Mammary epithelial cell (primary cell): ENCODE measurements around the gene SLC26A6.

ENCODE experiments used
- EZH2 ChIP-seq: IDR thresholded peaks from 2 replicates; pipeline ENCODE4 v1.6.1; 2012; ENCODE audit warnings: low read length, inconsistent platforms, borderline replicate concordance
- TF ChIP-seq, protein P1 (sequence below), 2 donors: IDR thresholded peaks in 1 of 2; conservative IDR thresholded peaks in 1 of 2; 2 replicates each; pipeline ENCODE4 v1.5.1; 2011 to 2012; ENCODE audit warnings: inconsistent platforms in 2 of 2, low read length in 2 of 2, mild to moderate bottlenecking in 2 of 2, control low read depth in 1 of 2, low read depth in 1 of 2; ENCODE audit not compliant: insufficient read depth in 1 of 2; ENCODE audit errors: extremely low read depth in 1 of 2

DNA sequence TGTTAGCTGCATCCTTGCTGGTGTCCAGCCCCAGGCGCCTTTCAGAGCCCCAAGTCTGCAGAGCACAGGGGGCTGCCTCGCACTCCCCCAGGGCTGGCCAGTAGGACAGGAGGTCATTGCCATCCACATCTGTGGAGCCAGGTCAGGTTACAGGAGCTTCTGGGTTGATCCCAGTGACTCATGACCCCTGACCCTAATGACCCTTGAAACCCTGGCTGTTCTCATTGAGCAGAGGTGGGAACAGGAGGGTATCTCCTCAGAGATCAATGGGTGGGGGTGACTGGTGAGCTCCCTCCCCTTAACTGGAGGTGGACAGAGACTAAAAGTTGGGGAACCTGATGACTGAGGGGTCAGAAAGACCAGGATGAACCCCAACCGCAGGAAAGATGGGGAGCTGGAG, 6.1 kb upstream of the SLC26A6 start:
- TF ChIP-seq EZH2: no peak
- TF ChIP-seq, protein P1, sequence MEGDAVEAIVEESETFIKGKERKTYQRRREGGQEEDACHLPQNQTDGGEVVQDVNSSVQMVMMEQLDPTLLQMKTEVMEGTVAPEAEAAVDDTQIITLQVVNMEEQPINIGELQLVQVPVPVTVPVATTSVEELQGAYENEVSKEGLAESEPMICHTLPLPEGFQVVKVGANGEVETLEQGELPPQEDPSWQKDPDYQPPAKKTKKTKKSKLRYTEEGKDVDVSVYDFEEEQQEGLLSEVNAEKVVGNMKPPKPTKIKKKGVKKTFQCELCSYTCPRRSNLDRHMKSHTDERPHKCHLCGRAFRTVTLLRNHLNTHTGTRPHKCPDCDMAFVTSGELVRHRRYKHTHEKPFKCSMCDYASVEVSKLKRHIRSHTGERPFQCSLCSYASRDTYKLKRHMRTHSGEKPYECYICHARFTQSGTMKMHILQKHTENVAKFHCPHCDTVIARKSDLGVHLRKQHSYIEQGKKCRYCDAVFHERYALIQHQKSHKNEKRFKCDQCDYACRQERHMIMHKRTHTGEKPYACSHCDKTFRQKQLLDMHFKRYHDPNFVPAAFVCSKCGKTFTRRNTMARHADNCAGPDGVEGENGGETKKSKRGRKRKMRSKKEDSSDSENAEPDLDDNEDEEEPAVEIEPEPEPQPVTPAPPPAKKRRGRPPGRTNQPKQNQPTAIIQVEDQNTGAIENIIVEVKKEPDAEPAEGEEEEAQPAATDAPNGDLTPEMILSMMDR (conservative IDR thresholded peaks at IDR 0.05 in 1 of 2, IDR thresholded peaks at IDR 0.05 in 1 of 2; ENCODE audit: extremely low read depth in 1 of 2, insufficient read depth in 1 of 2, low read depth in 1 of 2, low read length in 2 of 2): no peak
